Adrenal gland (tissue), 5 donors: Measurements from ENCODE around the gene KIRREL3.

Source experiments
- POLR2A ChIP-seq, 2 donors: fragments of 450-650 bp; IDR thresholded peaks; one replicate each; pipeline ENCODE4 v1.6.1; 2017; ENCODE audit warnings: antibody characterized with exemption in 2 of 2, mild to moderate bottlenecking in 2 of 2, moderate library complexity in 1 of 2
- TF ChIP-seq, protein P1 (sequence below), 6 experiments: fragments of 450-650 bp in 4 of 6; fragments of 200-600 bp in 2 of 6; sonication (generic) in 1 of 6; IDR thresholded peaks; 1 replicate in 5 of 6; 2 replicates in 1 of 6; pipeline versions ENCODE4 v1.5.1 to v1.8.0; 2016 to 2021; ENCODE audit warnings: antibody characterized with exemption in 6 of 6, mild to moderate bottlenecking in 2 of 6, moderate library complexity in 1 of 6
- donor health status: DM: no; HTN: no; CAD: no.

- TF ChIP-seq, protein P1, sequence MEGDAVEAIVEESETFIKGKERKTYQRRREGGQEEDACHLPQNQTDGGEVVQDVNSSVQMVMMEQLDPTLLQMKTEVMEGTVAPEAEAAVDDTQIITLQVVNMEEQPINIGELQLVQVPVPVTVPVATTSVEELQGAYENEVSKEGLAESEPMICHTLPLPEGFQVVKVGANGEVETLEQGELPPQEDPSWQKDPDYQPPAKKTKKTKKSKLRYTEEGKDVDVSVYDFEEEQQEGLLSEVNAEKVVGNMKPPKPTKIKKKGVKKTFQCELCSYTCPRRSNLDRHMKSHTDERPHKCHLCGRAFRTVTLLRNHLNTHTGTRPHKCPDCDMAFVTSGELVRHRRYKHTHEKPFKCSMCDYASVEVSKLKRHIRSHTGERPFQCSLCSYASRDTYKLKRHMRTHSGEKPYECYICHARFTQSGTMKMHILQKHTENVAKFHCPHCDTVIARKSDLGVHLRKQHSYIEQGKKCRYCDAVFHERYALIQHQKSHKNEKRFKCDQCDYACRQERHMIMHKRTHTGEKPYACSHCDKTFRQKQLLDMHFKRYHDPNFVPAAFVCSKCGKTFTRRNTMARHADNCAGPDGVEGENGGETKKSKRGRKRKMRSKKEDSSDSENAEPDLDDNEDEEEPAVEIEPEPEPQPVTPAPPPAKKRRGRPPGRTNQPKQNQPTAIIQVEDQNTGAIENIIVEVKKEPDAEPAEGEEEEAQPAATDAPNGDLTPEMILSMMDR (IDR thresholded peaks at IDR 0.05) = no peak
- no peak for TF ChIP-seq POLR2A (IDR thresholded peaks at IDR 0.05)
Measured at GRCh38 chr11:126602349-126602940, 398.1 kb downstream of the KIRREL3 start.
